Kidney (tissue), 14 donors: ENCODE data around the gene PDSS2. TPM values are rescaled to one million over a fixed set of nuclear protein-coding genes. Genes with fewer than 3 reads are reported as not detected.
A peak's percentile ranks its signal among the peaks of the same experiment; 100 is the strongest.
"Not testable (repeated sequence)": the region's sequence is repeated elsewhere in the genome, so short reads cannot be mapped to it uniquely, and the experiment has no call there.

Experiments used
- DNase-seq, 5 donors: peaks; one replicate each; pipeline ENCODE4 v3.0.0-alpha.2; 2013 to 2020
- FAIRE-seq: peaks from 2 replicates; lab custom pipeline; 2012; peaks lifted over from hg19 to GRCh38; lab: Jason Lieb, UNC
- H3K27ac ChIP-seq, 2 donors: one replicate each; pipeline ENCODE4 v1.7.0; 2013; ENCODE audit warnings: low read depth in 2 of 2, low read length in 2 of 2, inconsistent platforms in 1 of 2
- H3K27me3 ChIP-seq: one replicate; pipeline ENCODE4 v1.7.1; 2013; ENCODE audit warnings: low read length, inconsistent platforms; ENCODE audit not compliant: control insufficient read depth, insufficient read depth
- H3K36me3 ChIP-seq, 3 donors: one replicate each; pipeline versions ENCODE4 v1.7.0 to v1.7.1; 2013; ENCODE audit warnings: low read length in 3 of 3, control low read depth in 1 of 3, inconsistent platforms in 1 of 3; ENCODE audit not compliant: insufficient read depth in 3 of 3, control insufficient read depth in 2 of 3
- H3K4me1 ChIP-seq, 3 donors: one replicate each; pipeline versions ENCODE4 v1.7.0 to v1.7.1; 2013; ENCODE audit warnings: low read length in 3 of 3, inconsistent platforms in 1 of 3, low read depth in 1 of 3; ENCODE audit not compliant: control insufficient read depth in 2 of 3, insufficient read depth in 2 of 3
- H3K4me3 ChIP-seq, 3 donors: one replicate each; pipeline versions ENCODE4 v1.7.0 to v1.8.1; 2013; ENCODE audit warnings: low read length in 3 of 3, control low read depth in 1 of 3, inconsistent platforms in 1 of 3
- H3K9ac ChIP-seq, 3 donors: one replicate each; pipeline versions ENCODE4 v1.7.0 to v1.7.1; 2013; ENCODE audit warnings: low read length in 3 of 3, control low read depth in 1 of 3, inconsistent platforms in 1 of 3
- H3K9me3 ChIP-seq, 3 donors: one replicate each; pipeline versions ENCODE4 v1.7.0 to v1.7.1; 2013; ENCODE audit warnings: low read length in 3 of 3, control low read depth in 1 of 3, inconsistent platforms in 1 of 3; ENCODE audit not compliant: control insufficient read depth in 2 of 3, insufficient read depth in 1 of 3
- CTCF ChIP-seq: IDR thresholded peaks from 3 replicates; pipeline ENCODE4 v1.5.1; 2012; ENCODE audit warnings: mild to moderate bottlenecking, moderate library complexity, borderline replicate concordance; ENCODE audit not compliant: insufficient read depth; ENCODE audit errors: extremely low read depth
- intact Hi-C: fragments of 100-400 bp; cut with DNase I; formaldehyde crosslinking; loops from one replicate; pipeline ENCODE4 v1.11.1; 2022
- polyA plus RNA-seq: library from polyadenylated mRNA; stranded (reverse); fragments of 350-450 nt; fragmentation: Illumina TruSeq; extraction: RNeasy Lipid Tissue Mini Kit (QIAGEN cat#74804); gene quantifications from one replicate; pipeline ENCODE4 v1.2.3, GENCODE V29; 2014; ENCODE audit warnings: low read depth, low replicate concordance; ENCODE audit not compliant: insufficient read depth
- total RNA-seq: library from RNA; stranded (reverse); fragmentation: NEBNext Ultra II Directional; extraction: Animal tissue kit (Norgen Biotek cat#: 25700); gene quantifications from one replicate; pipeline ENCODE4 v1.2.1, GENCODE V29; 2021
- donor health status: control.
- donor health status: control.
- donor health status: control.
- donor health status: control.
- donor health status: control.
- donor health status: DM: yes; HTN: yes; CAD: no.
- donor health status: Normal renal cell carcinoma (clear cell type).

PDSS2 gene
- total and polyA plus RNA-seq, 2 donors from 2014 or later, result 16.4 to 20.7 TPM

- intact Hi-C loops, result no loop called here
- no peaks in the 10 kb centered on the region for H3K4me1 ChIP-seq
- DNase-seq (no peak), FAIRE-seq (no peak)
- H3K9ac ChIP-seq, result no peak overlapping the region
- H3K4me3 ChIP-seq, result no peak overlapping the region
- no peaks in the 10 kb centered on the region for H3K9me3 ChIP-seq
- no peak for TF ChIP-seq CTCF
- H3K27me3 ChIP-seq, result no peaks in the 10 kb centered on the region
- no peak overlapping the region for H3K27ac ChIP-seq
- H3K36me3 ChIP-seq, result no peaks in the 10 kb centered on the region
Measured at GRCh38 chr6:107293350-107293749, 166.0 kb downstream of the PDSS2 start.

- H3K27ac ChIP-seq, result no peak overlapping the region
- TF ChIP-seq CTCF, result no peak
- H3K27me3 ChIP-seq, result no peaks in the 10 kb centered on the region
- no peaks in the 10 kb centered on the region for H3K36me3 ChIP-seq
- peak in 4 of 5 donors; percentile 58 to 85 (median 74) for DNase-seq
- H3K4me1 ChIP-seq, result no peaks in the 10 kb centered on the region
- no peak overlapping the region for H3K4me3 ChIP-seq
- no peaks in the 10 kb centered on the region for H3K9me3 ChIP-seq
- no peak for FAIRE-seq
- intact Hi-C loops, result no loop called here
- H3K9ac ChIP-seq, result no peak overlapping the region
Measured at GRCh38 chr6:107292715-107293271, 166.6 kb downstream of the PDSS2 start.

GRCh38 chr6:107290491-107290890, 168.9 kb downstream of the PDSS2 start:
- H3K4me1 ChIP-seq, result no peaks in the 10 kb centered on the region
- no peak for DNase-seq
- no peak overlapping the region for H3K27ac ChIP-seq
- H3K36me3 ChIP-seq, result no peaks in the 10 kb centered on the region
- no peak for TF ChIP-seq CTCF
- FAIRE-seq, result no peak
- no peaks in the 10 kb centered on the region for H3K27me3 ChIP-seq
- intact Hi-C loops, result no loop called here
- H3K9me3 ChIP-seq, result no peaks in the 10 kb centered on the region
- no peak overlapping the region for H3K9ac ChIP-seq
- no peak overlapping the region for H3K4me3 ChIP-seq

- H3K9me3 ChIP-seq, H3K36me3 ChIP-seq, H3K27me3 ChIP-seq, FAIRE-seq, H3K4me3 ChIP-seq, H3K4me1 ChIP-seq, intact Hi-C loops, H3K9ac ChIP-seq, H3K27ac ChIP-seq, DNase-seq: not testable (repeated sequence)
Measured at GRCh38 chr6:107289258-107289657, 170.1 kb downstream of the PDSS2 start.

- not testable (repeated sequence) for H3K4me1 ChIP-seq, FAIRE-seq
Measured at GRCh38 chr6:107285683-107286082, 173.7 kb downstream of the PDSS2 start.

More at GRCh38 chr6:107285683-107286082, 173.7 kb downstream of the PDSS2 start:
- H3K4me3 ChIP-seq, DNase-seq, intact Hi-C loops, H3K9me3 ChIP-seq, H3K9ac ChIP-seq, H3K27me3 ChIP-seq, H3K27ac ChIP-seq, H3K36me3 ChIP-seq: not testable (repeated sequence)
